ENCODE measurements around the gene RAB28.
A peak's percentile ranks its signal among the peaks of the same experiment; 100 is the strongest.

The RAB28 gene

GRCh38 chr4:13484122-13484748 is at the start of gene RAB28:
Gene RAB28 (minus strand): TSS chr4:13484340.
- peak; percentile 87 for DNase-seq (ENCODE audit: low read depth in 2 of 2)

- no peak for DNase-seq (ENCODE audit: low read depth in 2 of 2)
Measured at GRCh38 chr4:13531625-13531998, 47.5 kb upstream of the RAB28 start.

GRCh38 chr4:13530823-13531624 is 46.9 kb upstream of the RAB28 start:
- no peak for DNase-seq (ENCODE audit: low read depth in 2 of 2)

- no peak for DNase-seq (ENCODE audit: low read depth in 2 of 2)
Measured at GRCh38 chr4:13529128-13529919, 45.2 kb upstream of the RAB28 start.

GRCh38 chr4:13528821-13529127 is 44.6 kb upstream of the RAB28 start:
- DNase-seq (ENCODE audit: low read depth in 2 of 2) = no peak

GRCh38 chr4:13527981-13528820 is 44.1 kb upstream of the RAB28 start:
- no peak for DNase-seq (ENCODE audit: low read depth in 2 of 2)

GRCh38 chr4:13527192-13527980 is 43.2 kb upstream of the RAB28 start:
- DNase-seq (ENCODE audit: low read depth in 2 of 2) = no peak

GRCh38 chr4:13526658-13527057 is 42.5 kb upstream of the RAB28 start:
- DNase-seq (ENCODE audit: low read depth in 2 of 2) = no peak

- no peak for DNase-seq (ENCODE audit: low read depth in 2 of 2)
Measured at GRCh38 chr4:13525606-13526281, 41.6 kb upstream of the RAB28 start.

- DNase-seq (ENCODE audit: low read depth in 2 of 2) = no peak
Measured at GRCh38 chr4:13524504-13525243, 40.5 kb upstream of the RAB28 start.

- DNase-seq (ENCODE audit: low read depth in 2 of 2) = no peak
Measured at GRCh38 chr4:13523591-13524503, 39.7 kb upstream of the RAB28 start.

- no peak for DNase-seq (ENCODE audit: low read depth in 2 of 2)
Measured at GRCh38 chr4:13523105-13523477, 39.0 kb upstream of the RAB28 start.

- DNase-seq (ENCODE audit: low read depth in 2 of 2) = no peak
Measured at GRCh38 chr4:13522282-13523104, 38.4 kb upstream of the RAB28 start.

GRCh38 chr4:13521047-13521446 is 36.9 kb upstream of the RAB28 start:
- DNase-seq (ENCODE audit: low read depth in 2 of 2) = no peak

- no peak for DNase-seq (ENCODE audit: low read depth in 2 of 2)
Measured at GRCh38 chr4:13516315-13516860, 32.2 kb upstream of the RAB28 start.

GRCh38 chr4:13515268-13515667 is 31.1 kb upstream of the RAB28 start:
- no peak for DNase-seq (ENCODE audit: low read depth in 2 of 2)

GRCh38 chr4:13514722-13515121 is 30.6 kb upstream of the RAB28 start:
- DNase-seq (ENCODE audit: low read depth in 2 of 2) = no peak

- no peak for DNase-seq (ENCODE audit: low read depth in 2 of 2)
Measured at GRCh38 chr4:13511101-13511500, 27.0 kb upstream of the RAB28 start.
